IPS-NIHi11 (cell line): Measurements from ENCODE around the gene C12orf50.
A peak's percentile ranks its signal among the peaks of the same experiment; 100 is the strongest.
"Not testable (repeated sequence)": the region's sequence is repeated elsewhere in the genome, so short reads cannot be mapped to it uniquely, and the experiment has no call there.

Source experiments
- DNase-seq: peaks from one replicate; pipeline ENCODE4 v3.0.0; 2012; ENCODE audit warnings: mixed read lengths, low spot score

Gene C12orf50, protein sequence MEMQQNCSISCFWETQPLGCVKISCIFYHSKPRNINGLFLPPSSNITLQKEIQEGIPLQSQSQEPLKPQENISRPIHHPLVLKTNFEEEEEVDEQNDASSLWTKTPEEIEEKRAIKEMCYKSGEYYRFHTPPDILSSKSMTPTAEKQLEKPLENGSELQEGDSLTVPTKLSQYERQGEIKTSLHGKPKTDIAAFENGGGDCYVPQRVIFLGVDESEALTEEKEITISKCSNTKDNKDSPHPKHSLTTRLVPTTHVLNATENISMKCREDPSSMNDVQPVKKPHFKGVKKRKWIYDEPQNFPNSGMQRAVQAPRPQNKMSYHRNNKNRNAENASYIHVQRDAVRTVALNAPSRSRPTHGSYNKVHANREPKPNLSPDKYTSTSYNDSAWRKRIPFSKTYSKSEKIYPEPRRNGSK

DNA sequence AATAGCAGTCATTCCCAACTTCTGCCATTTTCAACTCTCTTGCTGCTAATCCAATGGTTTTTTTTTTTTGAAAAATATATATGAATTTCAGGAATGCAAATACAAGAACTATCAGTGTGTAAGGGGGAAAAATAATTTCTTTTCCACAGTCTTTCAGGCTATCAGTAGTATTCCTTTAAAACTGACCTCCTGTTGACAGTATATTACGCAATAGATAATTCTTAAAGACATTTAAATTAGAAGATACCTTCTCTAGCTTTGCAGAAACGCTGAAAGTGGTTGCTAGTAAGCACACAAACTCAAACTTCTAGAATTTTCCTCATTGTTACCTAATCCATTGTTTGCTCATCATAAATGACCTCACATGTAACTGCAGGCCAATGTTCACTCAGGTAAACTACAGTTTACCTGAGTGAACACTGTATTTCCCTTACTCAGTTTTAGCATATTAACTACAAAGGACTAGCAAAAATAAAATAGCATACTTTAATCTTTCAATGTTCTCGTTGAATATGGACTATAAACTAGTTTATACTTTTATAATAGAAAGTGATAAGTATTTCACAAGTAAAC lies at the start of gene C12orf50:
Gene C12orf50 (minus strand): TSS at position 309 of the 573 bp plus-strand sequence. CDS start 2,439 bp downstream, outside the sequence.
- no peak for DNase-seq

DNA sequence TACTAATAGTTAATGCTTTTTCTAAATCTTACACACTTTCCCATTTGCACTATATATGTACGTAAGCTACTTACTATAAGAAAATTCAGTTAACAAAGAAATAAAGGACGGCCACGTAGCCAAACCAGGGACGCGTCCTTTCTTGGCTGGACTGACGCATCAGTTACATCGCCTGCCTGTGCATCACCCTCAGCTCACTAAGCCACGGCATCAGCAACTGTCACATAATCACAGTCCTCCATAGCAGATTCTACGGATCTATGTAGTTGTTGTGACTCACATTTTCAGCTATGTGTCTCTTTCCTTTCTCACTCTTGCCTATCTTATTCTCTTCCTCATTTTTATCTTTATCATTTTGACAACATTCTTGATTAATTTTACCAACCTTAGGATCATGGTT lies 38.1 kb upstream of the C12orf50 start:
- DNase-seq = no peak

GRCh38 chr12:88063375-88063774 lies 34.2 kb upstream of the C12orf50 start:
- DNase-seq = no peak

- no peak for DNase-seq
These were observed 33.3 kb upstream of the C12orf50 start for GRCh38 chr12:88062474-88062873.

GRCh38 chr12:88058719-88059077 lies 29.5 kb upstream of the C12orf50 start:
- DNase-seq = no peak

GRCh38 chr12:88057994-88058718 lies 29.0 kb upstream of the C12orf50 start:
- no peak for DNase-seq

DNA sequence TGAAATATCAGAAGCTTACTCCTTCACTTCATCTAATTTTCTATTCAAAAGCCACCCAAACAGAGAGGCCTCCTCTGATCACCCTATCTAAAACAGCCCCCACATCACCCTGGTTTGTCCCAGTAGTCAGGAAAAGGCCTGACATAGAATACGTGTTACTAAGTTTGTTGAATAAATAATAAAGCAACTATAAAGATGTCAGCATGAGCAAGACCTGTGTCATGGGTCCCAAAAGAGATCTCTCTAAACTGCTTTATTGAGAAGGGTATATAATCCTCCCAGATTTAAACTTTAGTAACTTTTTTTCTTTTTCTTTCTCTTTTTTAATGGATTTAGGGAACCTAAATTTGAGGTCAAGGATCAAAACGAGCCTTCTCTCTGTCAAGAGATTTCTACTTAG lies 27.4 kb upstream of the C12orf50 start:
- no peak for DNase-seq

GRCh38 chr12:88052686-88053085 lies 23.5 kb upstream of the C12orf50 start:
- DNase-seq = peak; percentile 29

- DNase-seq = no peak
These were observed 14.8 kb upstream of the C12orf50 start for GRCh38 chr12:88044035-88044434.

DNA sequence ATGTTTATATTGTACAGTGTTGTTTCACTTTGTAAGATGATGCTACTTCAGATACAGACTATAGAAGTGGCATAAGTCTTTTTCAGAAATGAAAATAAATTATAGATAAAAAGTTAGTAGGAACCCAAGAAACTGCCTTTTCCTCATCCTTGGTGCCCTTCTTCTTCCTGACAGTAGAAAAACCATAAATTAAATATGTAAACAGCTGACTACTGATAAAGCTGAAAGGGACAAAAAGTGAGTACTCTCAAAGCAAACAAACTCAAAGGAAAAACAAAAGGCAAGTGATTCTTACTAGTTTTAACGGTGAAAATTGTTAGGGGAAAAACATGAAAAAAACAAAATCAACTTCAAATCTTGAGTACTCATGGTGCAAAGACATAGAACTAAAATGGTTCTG lies 8.6 kb upstream of the C12orf50 start:
- DNase-seq = no peak

- DNase-seq = no peak
These were observed 7.3 kb upstream of the C12orf50 start for GRCh38 chr12:88036353-88036965.

- no peak for DNase-seq
These were observed 6.7 kb upstream of the C12orf50 start for GRCh38 chr12:88035907-88036289.

DNA sequence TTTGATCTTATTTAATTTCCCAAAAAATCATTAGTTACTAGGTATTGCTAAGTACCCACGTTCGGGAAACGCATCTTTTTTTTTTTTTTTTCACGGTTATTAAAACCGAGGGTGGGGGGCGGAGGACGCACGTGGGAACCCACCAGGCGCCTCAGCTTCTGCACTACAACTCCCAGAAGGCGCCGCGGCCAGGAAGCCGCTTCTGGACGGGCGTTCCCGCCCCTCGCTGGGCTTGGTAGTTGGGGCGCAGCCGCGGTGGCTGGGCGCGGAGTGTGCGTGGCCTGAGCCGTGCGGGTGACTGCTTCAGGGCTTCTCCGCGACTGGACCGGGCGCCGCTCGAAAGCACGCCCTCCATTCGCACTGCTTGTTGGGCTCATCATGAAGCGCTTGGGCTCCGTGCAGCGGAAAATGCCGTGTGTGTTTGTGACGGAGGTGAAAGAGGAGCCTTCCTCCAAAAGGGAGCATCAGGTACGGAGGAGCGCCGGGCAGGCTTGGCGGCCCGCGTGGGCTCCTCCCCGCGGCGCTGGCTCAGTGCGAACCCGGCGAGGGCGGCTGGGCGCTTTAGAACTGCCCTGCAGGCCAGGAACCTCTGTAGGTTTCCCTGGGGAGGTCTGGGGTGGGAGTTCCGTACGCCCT lies 6.2 kb upstream of the C12orf50 start:
- DNase-seq = peak; percentile 88

GRCh38 chr12:88031161-88031560 lies 2.0 kb upstream of the C12orf50 start:
- DNase-seq = not testable (repeated sequence)

- no peak for DNase-seq
These were observed 3.0 kb downstream of the C12orf50 start for GRCh38 chr12:88026196-88026595.

DNA sequence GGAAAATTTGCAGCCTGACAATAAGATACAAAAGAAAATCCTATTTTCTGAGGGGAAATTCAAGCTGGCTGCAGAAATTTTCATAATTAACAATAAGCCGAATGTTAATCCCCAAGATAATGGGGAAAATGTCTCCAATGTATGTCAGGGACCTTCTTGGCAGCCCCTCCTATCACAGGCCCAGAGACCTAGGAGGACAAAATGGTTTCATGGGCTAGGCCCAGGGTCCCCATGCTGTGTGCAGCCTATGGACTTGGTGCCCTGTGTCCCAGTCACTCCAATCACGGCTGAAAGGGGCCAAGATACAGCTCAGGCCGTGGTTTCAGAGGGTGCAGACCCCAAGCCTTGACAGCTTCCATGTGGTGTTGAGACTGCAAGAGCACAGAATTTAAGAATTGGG lies 11.2 kb downstream of the C12orf50 start:
- no peak for DNase-seq

DNA sequence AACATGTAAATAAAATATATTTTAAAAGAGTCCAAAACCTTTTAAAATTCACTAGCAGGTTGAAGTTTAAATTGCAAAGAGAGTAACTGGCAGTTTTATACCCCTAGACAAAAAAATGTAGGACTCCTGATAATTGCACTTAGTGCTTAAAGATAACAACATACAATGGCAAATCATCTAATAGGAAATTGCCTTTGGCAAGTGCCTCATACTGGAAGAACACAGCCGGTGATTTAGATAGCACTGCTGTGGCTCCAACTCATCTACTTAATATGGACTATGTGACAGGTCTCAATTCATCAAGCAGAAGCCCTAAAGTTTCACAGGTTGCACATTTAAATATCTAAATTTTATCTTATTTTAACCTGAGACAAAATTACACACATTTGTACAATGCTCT lies 13.4 kb downstream of the C12orf50 start:
- DNase-seq = no peak

- no peak for DNase-seq
These were observed 17.4 kb downstream of the C12orf50 start for GRCh38 chr12:88011755-88012154.

DNA sequence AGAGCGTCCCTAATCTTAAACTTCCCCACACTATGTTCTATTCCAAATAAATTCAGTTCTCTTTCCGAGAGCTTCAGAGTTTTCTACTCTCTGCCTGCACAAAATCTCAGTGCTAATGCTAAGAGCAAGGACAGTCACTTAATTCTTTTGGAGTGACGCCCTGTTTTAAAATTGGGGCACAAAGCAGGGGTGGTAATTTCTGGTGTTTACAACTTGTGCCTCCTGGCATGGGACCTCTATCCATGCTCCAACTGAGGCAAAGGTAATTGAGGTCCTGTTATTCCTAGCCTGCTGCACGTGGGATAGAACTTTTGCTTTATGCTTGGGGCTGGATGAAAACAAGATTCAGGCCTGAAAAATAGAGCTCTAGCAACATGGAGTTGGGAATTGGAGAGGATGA lies 22.9 kb downstream of the C12orf50 start:
- no peak for DNase-seq

- DNase-seq = no peak
These were observed 27.9 kb downstream of the C12orf50 start for GRCh38 chr12:88001327-88001726.

GRCh38 chr12:87995581-87996178 lies 33.5 kb downstream of the C12orf50 start:
- DNase-seq = peak; percentile 65

- DNase-seq = no peak
These were observed 37.7 kb downstream of the C12orf50 start for GRCh38 chr12:87991483-87991882.
